HG02885 (cell line): Measurements from ENCODE around the gene KRTAP17-1.

ENCODE experiments used
- ATAC-seq: cut with Tn5 transposase; IDR thresholded peaks from one replicate; pipeline ENCODE4 v1.9.1; 2021; ENCODE audit warnings: mild to moderate bottlenecking; ENCODE audit not compliant: unreplicated experiment, poor library complexity

Gene KRTAP17-1

GRCh38 chr17:41333836-41334235 is 18.3 kb upstream of the KRTAP17-1 start:
- ATAC-seq, result no peak

GRCh38 chr17:41333098-41333497 is 17.6 kb upstream of the KRTAP17-1 start:
- no peak for ATAC-seq

GRCh38 chr17:41332239-41332638 is 16.7 kb upstream of the KRTAP17-1 start:
- ATAC-seq, result no peak

DNA sequence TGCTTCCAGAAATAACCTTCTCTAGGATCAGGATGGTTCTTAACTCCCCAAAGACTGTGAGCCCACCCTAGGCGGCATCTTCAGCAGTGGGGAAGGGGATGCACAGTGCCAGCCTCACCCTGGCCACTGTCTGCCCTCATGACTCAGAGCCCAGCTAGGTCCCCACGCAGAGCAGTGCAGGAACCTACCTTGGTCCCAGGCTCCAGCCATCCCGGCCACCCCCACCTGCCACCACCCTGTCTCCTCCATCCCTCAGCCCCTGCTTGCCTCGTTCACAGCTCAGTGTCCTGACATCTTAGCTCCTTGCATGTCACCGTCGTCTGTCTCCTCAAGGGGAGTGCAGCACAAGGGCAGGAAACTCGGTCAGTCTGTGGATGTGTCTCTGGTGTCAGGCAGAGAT is 16.1 kb upstream of the KRTAP17-1 start:
- ATAC-seq, result no peak

DNA sequence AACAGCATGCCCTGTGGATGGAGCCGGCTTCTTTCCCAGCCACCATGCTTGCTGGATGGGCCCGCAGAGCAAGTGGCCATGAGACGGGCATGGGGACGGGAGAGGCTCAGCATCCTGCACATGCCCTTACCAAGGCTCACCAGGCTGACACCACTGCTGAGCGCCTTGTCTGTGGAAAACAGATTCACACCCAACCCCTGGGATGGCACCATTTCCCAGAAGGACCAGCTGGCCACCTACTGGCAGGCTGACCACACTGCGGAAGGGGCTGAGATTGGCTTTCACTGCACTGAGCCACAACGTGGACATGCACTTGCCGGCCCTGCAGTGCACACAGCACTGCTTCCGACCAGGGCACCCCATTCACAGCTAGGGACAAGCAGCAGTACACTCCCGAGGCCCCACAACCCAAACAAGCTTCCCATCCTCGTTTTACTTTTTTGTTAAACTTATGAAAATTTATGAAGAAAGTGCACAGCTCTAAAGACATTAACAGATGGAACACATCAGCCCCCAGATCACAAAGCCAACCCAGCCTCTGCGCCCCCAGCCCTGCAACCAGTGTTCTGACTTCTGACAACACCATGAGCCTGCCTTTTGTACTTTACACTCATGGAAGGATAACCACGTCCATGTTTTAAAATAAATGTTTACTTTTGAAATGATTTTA is 13.9 kb upstream of the KRTAP17-1 start:
- no peak for ATAC-seq

DNA sequence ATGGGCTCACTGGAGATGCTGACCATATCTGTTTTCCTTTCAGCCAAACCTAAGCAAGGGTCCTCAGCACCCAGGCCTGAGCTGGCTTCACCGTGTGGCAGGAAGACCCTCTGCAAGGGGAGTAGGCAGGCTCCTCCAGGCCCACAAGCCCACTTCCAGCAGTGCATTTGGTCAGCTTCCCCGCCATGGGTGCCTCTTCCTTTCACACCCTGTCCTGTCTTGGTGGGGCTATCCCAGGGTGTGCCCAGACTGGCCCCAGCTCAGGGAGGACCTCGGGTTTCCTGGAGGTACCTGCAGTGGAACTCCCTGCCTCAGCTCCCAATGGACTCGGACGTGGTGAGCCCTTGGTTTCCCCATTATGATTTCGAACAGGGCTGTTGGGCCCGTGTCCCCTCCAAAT is 12.7 kb upstream of the KRTAP17-1 start:
- no peak for ATAC-seq

GRCh38 chr17:41327411-41328120 is 12.1 kb upstream of the KRTAP17-1 start:
- ATAC-seq, result no peak

GRCh38 chr17:41326173-41327145 is 10.9 kb upstream of the KRTAP17-1 start:
- no peak for ATAC-seq

- ATAC-seq, result no peak
Observed at GRCh38 chr17:41325611-41326010, 10.1 kb upstream of the KRTAP17-1 start.

DNA sequence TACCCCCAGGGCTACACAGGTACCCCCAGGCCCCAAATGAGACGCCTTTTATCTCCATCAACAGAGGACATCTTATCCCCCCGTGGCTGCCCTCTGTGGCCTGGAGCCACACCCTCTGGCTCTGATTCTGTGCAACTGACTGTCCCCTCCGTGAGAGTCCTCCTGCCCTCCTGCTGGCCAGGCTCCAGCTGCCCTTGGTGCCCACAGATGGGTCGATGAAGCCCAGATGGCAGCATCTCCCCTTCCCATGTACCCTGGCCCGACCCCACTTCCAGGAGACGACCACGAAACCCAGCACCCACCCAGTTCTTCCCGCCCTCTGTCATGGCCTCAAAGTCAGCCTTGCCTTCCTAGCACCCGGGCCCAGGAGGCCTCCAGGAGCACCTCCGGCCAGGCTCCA is 9.6 kb upstream of the KRTAP17-1 start:
- no peak for ATAC-seq

DNA sequence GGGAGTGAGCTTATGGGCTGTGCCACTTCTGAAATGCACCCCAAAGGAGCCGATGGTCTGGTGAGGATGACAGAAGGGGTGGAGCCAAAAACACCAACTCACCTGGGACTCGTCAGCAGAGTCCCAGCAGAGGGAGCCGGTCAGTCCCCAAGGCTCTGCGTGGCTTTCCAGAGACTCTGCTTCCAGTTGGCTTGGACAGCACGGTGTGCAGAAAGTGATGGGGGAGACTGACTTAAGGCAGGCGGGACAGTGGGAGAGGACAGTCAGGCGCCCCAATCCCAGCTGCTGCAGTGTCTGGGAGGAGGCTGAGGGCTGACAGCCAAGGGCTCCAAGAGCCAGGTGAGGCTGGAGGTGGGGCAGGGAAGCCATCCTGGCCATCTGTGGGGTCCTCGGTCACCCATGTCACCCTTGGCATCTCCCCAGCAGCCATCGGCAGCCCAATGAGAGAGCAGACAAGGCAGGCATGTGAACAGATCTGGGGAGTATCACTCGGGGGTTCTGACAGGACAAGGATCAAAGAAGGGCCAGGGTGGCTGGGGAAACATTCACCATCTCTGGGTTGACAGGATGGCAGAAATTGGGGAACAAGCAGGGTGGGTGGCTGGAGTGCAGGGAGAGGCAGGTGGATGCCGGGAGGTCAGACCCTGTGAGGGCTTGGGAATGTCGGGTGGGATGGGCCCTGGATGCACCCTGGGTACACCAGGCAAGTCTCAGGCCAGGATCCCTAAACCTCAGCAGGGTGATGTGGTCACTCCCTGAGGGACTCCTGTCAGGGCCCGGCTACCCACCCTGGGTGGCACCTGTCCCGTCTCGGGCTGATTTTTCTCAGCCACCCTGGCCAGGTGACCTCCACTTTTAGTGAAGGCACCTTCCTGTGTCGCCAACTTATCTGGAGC is 8.9 kb upstream of the KRTAP17-1 start:
- ATAC-seq, result no peak

GRCh38 chr17:41322903-41323895 is 7.7 kb upstream of the KRTAP17-1 start:
- ATAC-seq, result no peak

DNA sequence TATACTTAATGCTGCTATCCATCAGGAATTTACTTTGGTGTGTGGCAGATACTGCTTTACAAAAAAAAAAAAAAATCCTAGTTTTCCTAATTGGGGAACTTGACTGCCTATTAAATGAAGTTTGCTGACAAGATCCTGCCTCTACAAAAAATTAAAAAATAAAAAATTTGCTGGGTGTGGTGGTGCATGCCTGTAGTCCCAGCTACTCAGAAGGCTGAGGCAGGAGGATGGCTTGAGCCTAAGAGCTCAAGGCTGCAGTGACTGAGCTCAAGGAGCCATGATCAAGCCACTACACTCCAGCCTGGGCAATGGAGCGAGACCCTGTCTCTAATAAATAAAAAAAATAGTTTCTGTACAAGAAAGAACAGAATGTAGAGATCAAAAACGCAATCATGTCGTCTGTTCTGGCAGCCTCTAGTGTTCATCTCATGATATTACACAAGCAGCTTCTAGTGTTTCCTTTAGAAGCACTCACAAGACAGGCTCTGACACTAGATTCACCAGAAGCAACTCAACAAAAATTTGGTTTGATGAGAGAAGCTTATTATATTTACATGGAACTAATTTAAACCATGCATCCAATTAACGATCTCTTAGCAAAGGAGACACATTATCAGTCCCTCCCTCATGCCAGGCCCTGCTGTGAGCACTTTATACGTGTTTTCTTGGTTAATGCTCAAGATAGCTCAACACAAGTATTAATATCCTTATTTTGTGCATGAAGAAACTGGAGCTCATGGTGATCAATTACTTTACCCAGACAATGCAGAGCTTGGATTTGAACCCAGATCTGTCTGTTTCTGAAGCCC is 6.8 kb upstream of the KRTAP17-1 start:
- no peak for ATAC-seq

DNA sequence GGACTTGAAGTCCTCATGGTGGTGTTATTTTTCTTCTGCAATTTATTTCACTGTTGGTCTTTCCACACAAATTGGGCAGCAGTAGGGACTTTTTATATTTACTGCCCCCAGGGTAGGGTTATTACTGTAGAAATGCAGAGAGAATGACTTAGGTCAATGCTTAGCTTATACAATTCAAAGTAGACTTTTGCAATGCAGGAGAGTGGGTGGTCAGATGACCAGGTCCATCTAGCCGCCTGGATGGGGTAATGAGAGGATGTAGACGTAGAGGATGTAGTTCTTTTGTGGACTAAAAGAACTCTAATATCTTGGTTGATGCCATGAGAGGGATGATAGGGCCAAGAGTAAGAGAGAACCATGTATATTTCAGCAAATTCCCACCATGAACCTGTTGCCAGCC is 2.7 kb upstream of the KRTAP17-1 start:
- no peak for ATAC-seq

- no peak for ATAC-seq
Observed at GRCh38 chr17:41315814-41316445, 420 bp upstream of the KRTAP17-1 start.

GRCh38 chr17:41311111-41311510 is 4.4 kb downstream of the KRTAP17-1 start:
- ATAC-seq, result no peak

DNA sequence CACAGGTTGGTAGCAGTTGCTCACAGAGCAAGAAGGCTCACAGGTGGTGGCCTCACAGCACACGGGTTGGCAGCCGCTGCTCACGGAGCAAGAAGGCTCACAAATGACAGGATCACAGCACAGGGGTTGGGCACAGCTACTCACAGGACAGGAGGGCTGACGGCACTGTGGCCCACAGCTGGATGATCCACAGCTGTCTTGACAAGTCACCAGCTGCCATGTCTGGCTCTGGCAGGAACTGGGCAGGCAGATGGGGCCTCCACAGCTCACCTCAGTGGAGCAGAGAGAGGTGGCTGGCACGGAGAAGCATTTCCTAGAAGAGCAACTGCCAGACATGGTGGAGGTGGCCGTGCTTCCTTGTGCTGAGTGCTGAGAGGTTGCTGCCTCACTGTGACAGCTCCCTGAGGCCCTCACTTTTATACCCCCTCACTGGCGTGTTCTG is 6.6 kb downstream of the KRTAP17-1 start, which contains the start of gene KRTAP16-1:
Gene KRTAP16-1 (minus strand): TSS at position 392 of the 442 bp plus-strand sequence. CDS start 56 bp downstream, at position 336.
- ATAC-seq, result no peak
